H1 (cell line): ENCODE measurements around the gene SYT6. TPM values are rescaled to one million over a fixed set of nuclear protein-coding genes. Genes with fewer than 3 reads are reported as not detected.

Experiments used
- CTCF ChIA-PET: fragments of 300-600 bp; sonication (Branson Sonifier 250); formaldehyde crosslinking; loops from one replicate; lab custom pipeline; 2021; ENCODE audit not compliant: partially characterized antibody; lab: Charles Lee
- POLR2A ChIA-PET: fragments of 300-600 bp; sonication (Branson Sonifier 250); formaldehyde crosslinking; loops from one replicate; lab custom pipeline; 2021; ENCODE audit warnings: inconsistent platforms; ENCODE audit not compliant: partially characterized antibody; lab: Charles Lee
- DNase-seq, 2 experiments: peaks; one replicate each; pipeline versions ENCODE4 v3.0.0 to v3.0.0-alpha.2; 2010 to 2022; ENCODE audit warnings: low spot score in 2 of 2, low read depth in 1 of 2, mixed read lengths in 1 of 2
- FAIRE-seq: peaks from 2 replicates; lab custom pipeline; 2011; peaks lifted over from hg19 to GRCh38; lab: Jason Lieb, UNC
- H2AFZ ChIP-seq: 2 replicates; pipeline ENCODE4 v1.8.1; 2012; ENCODE audit warnings: low read length, inconsistent platforms
- H2AK5ac ChIP-seq: 2 replicates; pipeline ENCODE4 v1.6.1; 2013; ENCODE audit warnings: low read depth, low read length
- H2BK120ac ChIP-seq: replicated peaks from 2 replicates; pipeline ENCODE3; 2013; ENCODE audit warnings: low read depth, low read length, inconsistent platforms
- H2BK12ac ChIP-seq: 2 replicates; pipeline ENCODE4 v1.6.1; 2013; ENCODE audit warnings: low read depth, low read length
- H2BK15ac ChIP-seq: 2 replicates; pipeline ENCODE4 v1.6.1; 2013; ENCODE audit warnings: low read length
- H2BK20ac ChIP-seq: 2 replicates; pipeline ENCODE4 v1.6.1; 2013; ENCODE audit warnings: low read length
- H2BK5ac ChIP-seq: 2 replicates; pipeline ENCODE4 v1.6.1; 2013; ENCODE audit warnings: low read depth, low read length
- H3K14ac ChIP-seq: 2 replicates; pipeline ENCODE4 v1.6.1; 2013; ENCODE audit warnings: inconsistent platforms; ENCODE audit not compliant: insufficient read length
- H3K18ac ChIP-seq: 2 replicates; pipeline ENCODE4 v1.6.1; 2013; ENCODE audit warnings: low read length; ENCODE audit errors: extremely low read depth
- H3K23ac ChIP-seq: 2 replicates; pipeline ENCODE4 v1.6.1; 2013; ENCODE audit warnings: inconsistent platforms; ENCODE audit not compliant: insufficient read length
- H3K23me2 ChIP-seq: 2 replicates; pipeline ENCODE4 v1.6.1; 2013; ENCODE audit warnings: low read depth, low read length
- H3K27ac ChIP-seq: 2 replicates; pipeline ENCODE4 v1.6.1; 2011; ENCODE audit warnings: low read depth, low read length, inconsistent platforms
- H3K27me3 ChIP-seq, 4 experiments: replicated peaks in 1 of 4; 1 replicate in 1 of 4; 2 replicates in 3 of 4; pipeline versions ENCODE4 v1.6.1 to v1.8.1; 2011 to 2013; ENCODE audit warnings: low read length in 3 of 4, mild to moderate bottlenecking in 3 of 4, inconsistent platforms in 2 of 4, mixed read lengths in 2 of 4, moderate library complexity in 1 of 4; ENCODE audit not compliant: control insufficient read depth in 3 of 4, insufficient read depth in 3 of 4; ENCODE audit errors: extremely low read depth in 1 of 4
- H3K36me3 ChIP-seq, 4 experiments: 2 replicates each; pipeline versions ENCODE4 v1.6.1 to v1.8.1; 2011 to 2013; ENCODE audit warnings: mild to moderate bottlenecking in 4 of 4, low read length in 3 of 4, moderate library complexity in 2 of 4, control low read depth in 1 of 4, inconsistent platforms in 1 of 4; ENCODE audit not compliant: insufficient read depth in 4 of 4, control insufficient read depth in 2 of 4
- H3K4ac ChIP-seq: replicated peaks from 2 replicates; pipeline ENCODE3; 2013; ENCODE audit warnings: low read length, low read depth, mixed read lengths, inconsistent platforms; ENCODE audit not compliant: insufficient read length
- H3K4me1 ChIP-seq, 4 experiments: replicated peaks in 1 of 4; 1 replicate in 1 of 4; 2 replicates in 3 of 4; pipeline versions ENCODE4 v1.6.1 to v1.8.1; 2011 to 2013; ENCODE audit warnings: low read length in 3 of 4, inconsistent platforms in 2 of 4, mixed read lengths in 1 of 4; ENCODE audit not compliant: insufficient read depth in 4 of 4, control insufficient read depth in 3 of 4
- H3K4me2 ChIP-seq, 2 experiments: 2 replicates each; pipeline versions ENCODE4 v1.6.1 to v1.8.1; 2011 to 2013; ENCODE audit warnings: low read depth in 2 of 2, low read length in 2 of 2, control low read depth in 1 of 2, inconsistent platforms in 1 of 2, mild to moderate bottlenecking in 1 of 2; ENCODE audit not compliant: insufficient read depth in 1 of 2
- H3K4me3 ChIP-seq, 4 experiments: fragments of 200-600, 300-600 bp in 1 of 4; sonication (generic), shearing (Covaris generic), sonication (Bioruptor Twin) in 1 of 4; 2 replicates each; pipeline versions ENCODE4 v1.5.1 to v1.8.1; 2011 to 2016; ENCODE audit warnings: low read length in 4 of 4, low read depth in 3 of 4, control low read depth in 2 of 4, inconsistent platforms in 2 of 4, mild to moderate bottlenecking in 2 of 4, mixed read lengths in 1 of 4, moderate library complexity in 1 of 4; ENCODE audit not compliant: insufficient read depth in 2 of 4; ENCODE audit errors: extremely low read depth in 1 of 4
- H3K56ac ChIP-seq: replicated peaks from 2 replicates; pipeline ENCODE3; 2013; ENCODE audit warnings: low read depth, mild to moderate bottlenecking, mixed read lengths, low read length, inconsistent platforms; ENCODE audit not compliant: insufficient read length
- H3K79me1 ChIP-seq: 2 replicates; pipeline ENCODE4 v1.6.1; 2013; ENCODE audit warnings: low read depth, low read length, control low read depth
- H3K79me2 ChIP-seq, 2 experiments: 2 replicates each; pipeline versions ENCODE4 v1.6.1 to v1.8.1; 2012 to 2013; ENCODE audit warnings: low read length in 2 of 2, mild to moderate bottlenecking in 2 of 2, inconsistent platforms in 1 of 2; ENCODE audit not compliant: insufficient read depth in 2 of 2, control insufficient read depth in 1 of 2
- H3K9ac ChIP-seq, 4 experiments: replicated peaks in 1 of 4; 1 replicate in 1 of 4; 2 replicates in 3 of 4; pipeline versions ENCODE4 v1.6.1 to v1.8.1; 2011 to 2013; ENCODE audit warnings: low read depth in 3 of 4, low read length in 3 of 4, control low read depth in 2 of 4, mild to moderate bottlenecking in 2 of 4, moderate library complexity in 2 of 4, inconsistent platforms in 1 of 4; ENCODE audit errors: extremely low read depth in 1 of 4
- H3K9me3 ChIP-seq, 2 experiments: 2 replicates each; pipeline versions ENCODE4 v1.6.1 to v1.8.1; 2012 to 2013; ENCODE audit warnings: mild to moderate bottlenecking in 2 of 2, moderate library complexity in 2 of 2, control low read depth in 1 of 2, inconsistent platforms in 1 of 2, low read depth in 1 of 2, low read length in 1 of 2, mixed read lengths in 1 of 2; ENCODE audit not compliant: insufficient read depth in 2 of 2
- H4K20me1 ChIP-seq, 2 experiments: replicated peaks in 1 of 2; 2 replicates each; pipeline versions ENCODE3 to v1.8.1; 2011 to 2013; ENCODE audit warnings: inconsistent platforms in 2 of 2, low read length in 2 of 2, mild to moderate bottlenecking in 1 of 2; ENCODE audit not compliant: insufficient read depth in 2 of 2, control insufficient read depth in 1 of 2
- H4K5ac ChIP-seq: 2 replicates; pipeline ENCODE4 v1.6.1; 2013; ENCODE audit warnings: low read length, low read depth, mixed read lengths, inconsistent platforms; ENCODE audit not compliant: insufficient read length
- H4K8ac ChIP-seq: 2 replicates; pipeline ENCODE4 v1.8.0; 2013; ENCODE audit warnings: mild to moderate bottlenecking, moderate library complexity, low read length, inconsistent platforms; ENCODE audit not compliant: insufficient read depth; ENCODE audit errors: extremely low read depth
- H4K91ac ChIP-seq: replicated peaks from 2 replicates; pipeline ENCODE3; 2013; ENCODE audit warnings: low read length, mixed read lengths, inconsistent platforms; ENCODE audit not compliant: insufficient read length
- BACH1 ChIP-seq: IDR thresholded peaks from 2 replicates; pipeline ENCODE4 v1.6.1; 2012; ENCODE audit warnings: low read length, improper control_type of control experiment
- BCL11A ChIP-seq, 2 experiments: IDR thresholded peaks; one replicate each; pipeline ENCODE4 v1.6.1; 2011; ENCODE audit warnings: low read depth in 2 of 2, low read length in 2 of 2, mild to moderate bottlenecking in 2 of 2
- CHD1 ChIP-seq: IDR thresholded peaks from 2 replicates; pipeline ENCODE4 v1.6.1; 2012; ENCODE audit warnings: low read depth, low read length, improper control_type of control experiment
- POLR2AphosphoS5 ChIP-seq: IDR thresholded peaks from 2 replicates; pipeline ENCODE4 v1.6.1; 2011; ENCODE audit warnings: low read depth, low read length
- SIN3A ChIP-seq, 2 experiments: IDR thresholded peaks in 1 of 2; conservative IDR thresholded peaks in 1 of 2; 2 replicates each; pipeline ENCODE4 v1.6.1; 2011 to 2012; ENCODE audit warnings: low read length in 2 of 2, improper control_type of control experiment in 1 of 2, low read depth in 1 of 2, mild to moderate bottlenecking in 1 of 2
- SP4 ChIP-seq: IDR thresholded peaks from 2 replicates; pipeline ENCODE4 v1.6.1; 2012; ENCODE audit warnings: low read length, inconsistent platforms
- WGBS, 2 experiments: shearing (Covaris generic) in 1 of 2; methylation state at CpG; one replicate each; pipeline versions ENCODE4 v1.1.6 to v1.1.7; 2013 to 2015; ENCODE audit warnings: low lambda C conversion rate in 2 of 2, mixed read lengths in 2 of 2, inconsistent platforms in 1 of 2, low coverage in 1 of 2, missing lambda C conversion rate in 1 of 2; ENCODE audit not compliant: insufficient replicate concordance in 2 of 2, insufficient coverage in 1 of 2, insufficient read length in 1 of 2; ENCODE audit errors: extremely low coverage in 1 of 2, missing lambda C conversion rate in 1 of 2; 5-methylcytosine and 5-hydroxymethylcytosine counted together
- polyA plus RNA-seq, 7 experiments: library from polyadenylated mRNA; depleted of rRNA in 3 of 7; stranded (reverse) in 5 of 7; unstranded in 2 of 7; fragments of >200 nt in 5 of 7; fragments of 200-250 nt in 2 of 7; gene quantifications; 1 replicate in 5 of 7; 2 replicates in 1 of 7; 4 replicates in 1 of 7; pipeline versions ENCODE4 v1.2.1 to v1.2.3, GENCODE V29; 2011 to 2013; ENCODE audit warnings: missing spikeins in 2 of 7, mixed read lengths in 2 of 7
- total RNA-seq: library from RNA; stranded (reverse); fragmentation: NEBNext Ultra II Directional; extraction: Animal tissue kit (Norgen Biotek cat#: 25700); gene quantifications from 2 replicates; pipeline ENCODE4 v1.2.1, GENCODE V29; 2021
- TF ChIP-seq, protein P1 (sequence below): IDR thresholded peaks from 2 replicates; pipeline ENCODE4 v1.6.1; 2012; ENCODE audit warnings: inconsistent platforms
- TF ChIP-seq, protein P2 (sequence below): IDR thresholded peaks from 2 replicates; pipeline ENCODE4 v1.6.1; 2012; ENCODE audit warnings: low read length, inconsistent platforms

Gene SYT6
- total and polyA plus RNA-seq, 2 of the 8 experiments (the other 6 are each of a cell fraction or from before 2014, with no cell fraction given): 33.7 to 83.5 TPM

DNA sequence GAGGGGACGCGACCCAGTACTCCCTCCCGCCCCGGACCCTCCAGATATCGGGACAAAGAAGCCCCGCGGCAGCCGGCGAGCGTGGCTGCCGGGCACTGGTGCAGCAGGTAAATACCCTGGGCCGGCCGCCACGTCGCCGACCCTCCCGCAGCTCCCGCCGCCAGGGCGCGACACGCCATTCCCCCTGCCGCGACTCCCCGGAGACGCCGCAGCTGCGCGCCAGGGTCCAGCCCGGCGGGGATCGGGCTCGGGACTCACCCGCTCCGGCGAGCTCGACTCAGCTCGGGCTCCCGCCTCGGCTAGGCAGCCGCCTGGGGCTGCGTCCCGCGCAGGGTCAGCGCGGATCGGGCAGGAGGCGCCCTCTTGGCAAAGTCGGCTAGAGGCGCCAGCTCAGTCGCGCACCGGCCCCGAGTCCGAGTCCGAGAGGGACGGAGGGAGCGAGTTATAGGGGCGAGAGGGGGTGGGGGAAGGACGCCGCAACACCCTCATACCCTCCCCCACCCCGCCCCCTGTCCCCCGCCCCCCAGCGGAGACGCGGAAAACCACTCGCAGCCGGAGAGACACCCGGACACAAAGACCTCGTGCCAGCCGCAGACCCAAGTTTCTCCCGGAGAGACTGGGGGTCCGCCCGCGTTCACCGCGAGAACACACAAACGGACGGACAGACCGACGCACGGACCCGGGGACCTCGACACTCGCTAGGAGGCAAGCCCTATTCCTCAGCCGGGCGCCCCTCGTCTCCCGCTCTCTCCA lies 985 bp downstream of the SYT6 start:
- Histone ChIP-seq H3K56ac (peak overlapping the region; percentile 6), H3K79me1 (peaks cover 24% of the 10 kb centered on the region), H2AK5ac (no peak overlapping the region), H2BK15ac (no peak overlapping the region), H4K5ac (peak overlapping the region; percentile 49), H2BK20ac (no peak overlapping the region), H3K9me3 (no peaks in the 10 kb centered on the region), H3K14ac (peak overlapping the region; percentile 66), H3K18ac (peak overlapping the region; percentile 98), H2AFZ (no peak overlapping the region; the same call in 1 of the 2 replicates), H3K23me2 (peaks cover 22% of the 10 kb centered on the region), H3K4me3 (peak overlapping the region; percentile 79 to 85 (median 82)), H3K4ac (no peak overlapping the region), H3K36me3 (peaks cover 0 to 35% (median 9%) of the 10 kb centered on the region in 4 experiments; a peak in 6 of 8 replicates), H4K20me1 (peaks cover 11 to 17% of the 10 kb centered on the region in 2 experiments), H4K91ac (peak overlapping the region; percentile 57), H3K23ac (no peak overlapping the region), H3K79me2 (peaks cover 35 to 56% of the 10 kb centered on the region in 2 experiments), H3K27me3 (peaks cover 0 to 22% (median 20%) of the 10 kb centered on the region in 4 experiments; a peak in 6 of 7 replicates), H3K4me2 (peak overlapping the region; percentile 87 to 100), H3K4me1 (peaks cover 9 to 45% (median 22%) of the 10 kb centered on the region in 4 experiments), H2BK12ac (no peak overlapping the region), H2BK120ac (no peak overlapping the region), H3K9ac (peak overlapping the region; percentile 26 to 83 (median 78)), H2BK5ac (peak overlapping the region; percentile 64; the same call in 1 of the 2 replicates), H4K8ac (peak overlapping the region; percentile 88), H3K27ac (no peak overlapping the region)
- WGBS, 2 experiments: 1% methylated on average over 71 of the region's 89 CpGs; no CpG with 5 or more reads in 1 of the 2 experiments
- ChIA-PET POLR2A (interaction anchor here (0.5 to 2.5 kb wide), 10 partner anchors 8 to 174 kb away, joined by 3 to 13 read pairs (median 4); partner anchors contain the start of gene OLFML3), CTCF (interaction anchor here (0.6 to 2.6 kb wide), 15 partner anchors 12 to 1604 kb away, joined by 3 to 12 read pairs (median 3); partner anchors contain the start of gene OLFML3)
- no peak for FAIRE-seq
- DNase-seq: peak in 1 of 2 experiments; percentile 71
- TF ChIP-seq, protein P1, sequence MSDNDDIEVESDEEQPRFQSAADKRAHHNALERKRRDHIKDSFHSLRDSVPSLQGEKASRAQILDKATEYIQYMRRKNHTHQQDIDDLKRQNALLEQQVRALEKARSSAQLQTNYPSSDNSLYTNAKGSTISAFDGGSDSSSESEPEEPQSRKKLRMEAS: peak; percentile 41; the same call in 1 of the 2 replicates
- no peak for TF ChIP-seq CHD1
- peak in 1 of 2 experiments; percentile 43; a peak in 1 of 4 replicates for TF ChIP-seq SIN3A (conservative IDR thresholded peaks at IDR 0.05 in 1 of 2, IDR thresholded peaks at IDR 0.05 in 1 of 2; ENCODE audit: low read depth in 1 of 2, low read length in 2 of 2)
- peak; percentile 45; the same call in 1 of the 2 replicates for TF ChIP-seq POLR2AphosphoS5
- no peak for TF ChIP-seq BACH1
- TF ChIP-seq, protein P2, sequence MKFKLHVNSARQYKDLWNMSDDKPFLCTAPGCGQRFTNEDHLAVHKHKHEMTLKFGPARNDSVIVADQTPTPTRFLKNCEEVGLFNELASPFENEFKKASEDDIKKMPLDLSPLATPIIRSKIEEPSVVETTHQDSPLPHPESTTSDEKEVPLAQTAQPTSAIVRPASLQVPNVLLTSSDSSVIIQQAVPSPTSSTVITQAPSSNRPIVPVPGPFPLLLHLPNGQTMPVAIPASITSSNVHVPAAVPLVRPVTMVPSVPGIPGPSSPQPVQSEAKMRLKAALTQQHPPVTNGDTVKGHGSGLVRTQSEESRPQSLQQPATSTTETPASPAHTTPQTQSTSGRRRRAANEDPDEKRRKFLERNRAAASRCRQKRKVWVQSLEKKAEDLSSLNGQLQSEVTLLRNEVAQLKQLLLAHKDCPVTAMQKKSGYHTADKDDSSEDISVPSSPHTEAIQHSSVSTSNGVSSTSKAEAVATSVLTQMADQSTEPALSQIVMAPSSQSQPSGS: no peak
- no peak for TF ChIP-seq BCL11A (IDR thresholded peaks at IDR 0.05; ENCODE audit: low read depth in 2 of 2, low read length in 2 of 2)
- TF ChIP-seq SP4: no peak
